Thyroid gland (tissue), 4 donors: Measurements from ENCODE around the gene VAMP8. TPM values are rescaled to one million over a fixed set of nuclear protein-coding genes. Genes with fewer than 3 reads are reported as not detected.
A peak's percentile ranks its signal among the peaks of the same experiment; 100 is the strongest.
"Not testable (repeated sequence)": the region's sequence is repeated elsewhere in the genome, so short reads cannot be mapped to it uniquely, and the experiment has no call there.

ENCODE experiments used
- DNase-seq, 2 donors: peaks; one replicate each; pipeline ENCODE4 v3.0.0-alpha.2; 2019
- H3K27ac ChIP-seq, 3 donors: fragments of 200-600 bp; sonication (generic); 1 replicate in 2 of 3; 2 replicates in 1 of 3; pipeline ENCODE4 v1.5.1; 2016 to 2019; ENCODE audit warnings: mild to moderate bottlenecking in 1 of 3, moderate library complexity in 1 of 3
- H3K27me3 ChIP-seq: fragments of 200-600 bp; sonication (generic); one replicate; pipeline ENCODE4 v1.5.1; 2019
- H3K36me3 ChIP-seq, 2 donors: fragments of 200-600 bp; sonication (generic); one replicate each; pipeline ENCODE4 v1.5.1; 2016 to 2019
- H3K4me1 ChIP-seq, 2 donors: fragments of 200-600 bp; sonication (generic); one replicate each; pipeline ENCODE4 v1.5.1; 2017 to 2019
- H3K4me3 ChIP-seq, 3 donors: fragments of 200-600 bp; sonication (generic); replicated peaks in 1 of 3; 1 replicate in 2 of 3; 2 replicates in 1 of 3; pipeline ENCODE4 v1.5.1; 2016; ENCODE audit warnings: mild to moderate bottlenecking in 1 of 3
- H3K9me3 ChIP-seq: fragments of 200-600 bp; sonication (generic); one replicate; pipeline ENCODE4 v1.5.1; 2017
- CTCF ChIP-seq, 6 experiments: fragments of 200-600 bp in 3 of 6; fragments of 450-650 bp in 3 of 6; sonication (generic) in 3 of 6; IDR thresholded peaks; one replicate each; pipeline ENCODE4 v1.5.1; 2016 to 2019; ENCODE audit warnings: antibody characterized with exemption in 6 of 6, mild to moderate bottlenecking in 2 of 6, inconsistent platforms in 1 of 6, moderate library complexity in 1 of 6
- POLR2A ChIP-seq, 2 donors: fragments of 450-650 bp; IDR thresholded peaks; one replicate each; pipeline ENCODE4 v1.6.1; 2017; ENCODE audit warnings: antibody characterized with exemption in 2 of 2, mild to moderate bottlenecking in 2 of 2, moderate library complexity in 1 of 2
- WGBS, 2 donors: methylation state at CpG; one replicate each; pipeline ENCODE4 v1.1.5; 2017; 5-methylcytosine and 5-hydroxymethylcytosine counted together
- intact Hi-C: fragments of 100-400 bp; cut with DNase I; formaldehyde crosslinking; loops from one replicate; pipeline ENCODE4 v1.15.1; 2023
- total RNA-seq, 4 donors: library from RNA; depleted of rRNA; stranded (reverse); fragments of >200 nt; gene quantifications; one replicate each; pipeline ENCODE4 v1.2.3, GENCODE V29; 2016

The VAMP8 gene
- total RNA-seq, 4 donors from 2014 or later = 89.6 to 171 (median 121) TPM

GRCh38 chr2:85590950-85591349, 13.6 kb downstream of the VAMP8 start:
- WGBS, 2 donors = 83 to 90% methylated on average over 2 of the region's 2 CpGs
- intact Hi-C loops = no loop called here

GRCh38 chr2:85591563-85591962, 14.2 kb downstream of the VAMP8 start:
- TF ChIP-seq POLR2A (IDR thresholded peaks at IDR 0.05) (no peak), CTCF (IDR thresholded peaks at IDR 0.05) (no peak)
- intact Hi-C loops = no loop called here
- H3K9me3 ChIP-seq = no peaks in the 10 kb centered on the region
- H3K27ac ChIP-seq = peak overlapping the region; percentile 63 to 88 (median 73)
- WGBS, 2 donors = 79 to 82% methylated on average over 12 of the region's 12 CpGs
- no peak for DNase-seq
- peaks cover 36 to 70% of the 10 kb centered on the region in 2 donors for H3K4me1 ChIP-seq
- H3K4me3 ChIP-seq = no peak overlapping the region
- H3K36me3 ChIP-seq = no peaks in the 10 kb centered on the region
- H3K27me3 ChIP-seq = no peaks in the 10 kb centered on the region

More at GRCh38 chr2:85590950-85591349, 13.6 kb downstream of the VAMP8 start:
- Histone ChIP-seq H3K27me3 (no peaks in the 10 kb centered on the region), H3K9me3 (no peaks in the 10 kb centered on the region), H3K27ac (peak overlapping the region; percentile 63 to 88 (median 73)), H3K4me1 (peaks cover 30 to 71% of the 10 kb centered on the region in 2 donors), H3K4me3 (no peak overlapping the region), H3K36me3 (no peaks in the 10 kb centered on the region)
- DNase-seq = no peak
- TF ChIP-seq POLR2A (IDR thresholded peaks at IDR 0.05) (no peak), CTCF (IDR thresholded peaks at IDR 0.05) (no peak)

DNA sequence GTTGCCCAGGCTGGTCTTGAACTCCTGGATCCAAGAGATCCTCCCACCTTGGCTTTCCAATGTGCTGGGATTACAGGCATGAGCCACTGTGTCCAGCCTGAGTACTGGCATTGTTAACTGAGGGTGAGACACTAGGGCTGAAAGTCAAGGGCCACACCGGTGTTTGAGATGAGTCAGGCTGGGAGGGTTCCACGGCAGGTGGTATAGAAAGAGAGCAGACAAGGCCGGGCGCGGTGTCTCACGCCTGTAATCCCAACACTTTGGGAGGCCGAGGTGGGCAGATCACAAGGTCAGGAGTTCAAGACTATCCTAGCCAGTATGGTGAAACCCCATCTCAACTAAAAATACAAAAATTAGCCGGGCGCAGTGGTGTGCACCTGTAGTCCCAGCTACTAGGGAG, 14.9 kb downstream of the VAMP8 start:
- DNase-seq, H3K9me3 ChIP-seq, intact Hi-C loops, H3K36me3 ChIP-seq, H3K27me3 ChIP-seq, H3K4me3 ChIP-seq: not testable (repeated sequence)
- Histone ChIP-seq H3K27ac (peak overlapping the region in 2 of 3 donors; percentile 73 to 88), H3K4me1 (peaks cover 39 to 68% of the 10 kb centered on the region in 2 donors)
- WGBS, 2 donors = 96 to 97% methylated on average over 9 of the region's 9 CpGs

DNA sequence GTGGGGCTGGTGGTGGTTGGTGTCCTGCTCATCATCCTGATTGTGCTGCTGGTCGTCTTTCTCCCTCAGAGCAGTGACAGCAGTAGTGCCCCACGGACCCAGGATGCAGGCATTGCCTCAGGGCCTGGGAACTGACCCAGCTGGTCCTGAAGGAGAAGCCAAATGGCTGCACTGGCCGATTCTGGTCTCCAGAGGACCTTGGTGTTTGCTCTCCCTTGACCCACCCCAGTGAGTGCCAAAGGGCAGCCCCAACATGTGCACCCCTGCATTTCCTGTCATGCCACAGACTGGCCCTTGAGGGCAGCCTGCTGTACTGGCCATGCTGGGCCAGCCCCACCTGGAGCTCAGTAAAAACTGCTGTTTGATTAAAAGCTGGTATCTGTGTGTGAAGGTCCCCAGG, 15.6 kb downstream of the VAMP8 start:
- DNase-seq = no peak
- TF ChIP-seq CTCF (IDR thresholded peaks at IDR 0.05) = no peak
- Histone ChIP-seq H3K4me1 (peaks cover 39 to 64% of the 10 kb centered on the region in 2 donors), H3K36me3 (peaks cover 6 to 7% of the 10 kb centered on the region in 2 donors), H3K4me3 (no peak overlapping the region), H3K27me3 (no peaks in the 10 kb centered on the region), H3K27ac (peak overlapping the region in 1 of 3 donors; percentile 24), H3K9me3 (no peaks in the 10 kb centered on the region)
- WGBS, 2 donors = 74 to 84% methylated on average over 3 of the region's 3 CpGs
- intact Hi-C loops = no loop called here

- WGBS, 2 donors = 4 to 13% methylated on average over 13 of the region's 13 CpGs
- DNase-seq = peak; percentile 33 to 45
- Histone ChIP-seq H3K36me3 (peaks cover 6 to 12% of the 10 kb centered on the region in 2 donors), H3K4me3 (peak overlapping the region in 2 of 3 donors; percentile 12 to 61), H3K27ac (peak overlapping the region; percentile 84 to 95 (median 95)), H3K9me3 (no peaks in the 10 kb centered on the region), H3K4me1 (peaks cover 36 to 46% of the 10 kb centered on the region in 2 donors), H3K27me3 (no peaks in the 10 kb centered on the region)
- intact Hi-C loops = no loop called here
- TF ChIP-seq POLR2A (IDR thresholded peaks at IDR 0.05) (no peak), CTCF (IDR thresholded peaks at IDR 0.05) (no peak)
Measured at GRCh38 chr2:85594715-85595300, 17.4 kb downstream of the VAMP8 start.
